Ishikawa (cell line): Measurements from ENCODE around the gene RNF224.

ENCODE experiments used
- RAD21 ChIP-seq: IDR thresholded peaks from 2 replicates; pipeline ENCODE4 v1.6.1; 2012; ENCODE audit warnings: low read depth
- YY1 ChIP-seq: IDR thresholded peaks from 2 replicates; pipeline ENCODE4 v1.6.1; 2012; ENCODE audit warnings: low read depth
- TF ChIP-seq, protein P1 (sequence below): IDR thresholded peaks from 2 replicates; pipeline ENCODE4 v1.6.1; 2012; ENCODE audit warnings: low read depth, mild to moderate bottlenecking

DNA sequence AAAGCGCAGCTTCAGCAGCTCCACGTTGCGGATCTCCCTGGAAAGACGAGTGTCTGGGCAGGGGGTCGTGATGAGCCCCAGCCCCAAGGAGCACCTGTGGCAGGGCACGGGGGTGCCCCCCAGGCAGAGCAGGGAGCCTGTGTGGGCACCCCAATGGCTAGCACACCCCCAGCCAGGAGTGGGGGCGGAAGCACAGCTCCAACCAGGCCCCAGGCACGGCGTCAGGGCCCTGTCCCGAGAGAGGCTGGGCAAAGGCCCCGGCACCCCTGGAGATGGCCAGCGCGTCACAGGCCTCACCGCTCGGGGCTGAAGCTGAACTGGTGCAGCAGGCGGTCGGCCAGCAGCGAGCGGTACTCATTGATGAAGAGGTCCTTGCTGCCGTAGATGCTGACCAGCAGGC, 46.8 kb upstream of the RNF224 start:
- TF ChIP-seq, protein P1, sequence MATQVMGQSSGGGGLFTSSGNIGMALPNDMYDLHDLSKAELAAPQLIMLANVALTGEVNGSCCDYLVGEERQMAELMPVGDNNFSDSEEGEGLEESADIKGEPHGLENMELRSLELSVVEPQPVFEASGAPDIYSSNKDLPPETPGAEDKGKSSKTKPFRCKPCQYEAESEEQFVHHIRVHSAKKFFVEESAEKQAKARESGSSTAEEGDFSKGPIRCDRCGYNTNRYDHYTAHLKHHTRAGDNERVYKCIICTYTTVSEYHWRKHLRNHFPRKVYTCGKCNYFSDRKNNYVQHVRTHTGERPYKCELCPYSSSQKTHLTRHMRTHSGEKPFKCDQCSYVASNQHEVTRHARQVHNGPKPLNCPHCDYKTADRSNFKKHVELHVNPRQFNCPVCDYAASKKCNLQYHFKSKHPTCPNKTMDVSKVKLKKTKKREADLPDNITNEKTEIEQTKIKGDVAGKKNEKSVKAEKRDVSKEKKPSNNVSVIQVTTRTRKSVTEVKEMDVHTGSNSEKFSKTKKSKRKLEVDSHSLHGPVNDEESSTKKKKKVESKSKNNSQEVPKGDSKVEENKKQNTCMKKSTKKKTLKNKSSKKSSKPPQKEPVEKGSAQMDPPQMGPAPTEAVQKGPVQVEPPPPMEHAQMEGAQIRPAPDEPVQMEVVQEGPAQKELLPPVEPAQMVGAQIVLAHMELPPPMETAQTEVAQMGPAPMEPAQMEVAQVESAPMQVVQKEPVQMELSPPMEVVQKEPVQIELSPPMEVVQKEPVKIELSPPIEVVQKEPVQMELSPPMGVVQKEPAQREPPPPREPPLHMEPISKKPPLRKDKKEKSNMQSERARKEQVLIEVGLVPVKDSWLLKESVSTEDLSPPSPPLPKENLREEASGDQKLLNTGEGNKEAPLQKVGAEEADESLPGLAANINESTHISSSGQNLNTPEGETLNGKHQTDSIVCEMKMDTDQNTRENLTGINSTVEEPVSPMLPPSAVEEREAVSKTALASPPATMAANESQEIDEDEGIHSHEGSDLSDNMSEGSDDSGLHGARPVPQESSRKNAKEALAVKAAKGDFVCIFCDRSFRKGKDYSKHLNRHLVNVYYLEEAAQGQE: no peak
- TF ChIP-seq RAD21 (no peak), YY1 (no peak)
